ENCODE data around the gene CCDC38.

Gene CCDC38
- total RNA-seq: 0 to 0.63 (median 0.23) reads per million in 9 experiments

GRCh38 chr12:95942524-95943329 lies at the start of gene CCDC38:
CCDC38 (minus strand) TSS chr12:95942614; CDS start chr12:95936509, 6,105 bp downstream.
- Mint-ChIP-seq H3K4me1 (ENCODE audit: low read depth in 2 of 2) (peaks cover 5 to 6% of the 10 kb centered on the region in 2 donors), H3K9me3 (no peaks in the 10 kb centered on the region), H3K27ac (peak within 1 kb of the TSS; percentile 93), H3K36me3 (ENCODE audit: insufficient read depth) (peaks cover 5% of the 10 kb centered on the region), H3K4me3 (peak within 1 kb of the TSS; percentile 91 to 95), H3K27me3 (no peaks in the 10 kb centered on the region)
- DNase-seq (peak; percentile 70 to 73 (median 73)), ATAC-seq (replicated peaks) (peak; percentile 93)

- Mint-ChIP-seq H3K36me3 (ENCODE audit: insufficient read depth) (peaks cover 3% of the 10 kb centered on the region), H3K4me3 (no peak overlapping the region), H3K9me3 (no peaks in the 10 kb centered on the region), H3K27ac (no peak overlapping the region), H3K4me1 (ENCODE audit: low read depth in 2 of 2) (no peaks in the 10 kb centered on the region), H3K27me3 (peaks cover 0 to 10% of the 10 kb centered on the region in 2 donors)
- no peak for DNase-seq
- no peak for ATAC-seq (replicated peaks)
These were observed 47.7 kb upstream of the CCDC38 start for GRCh38 chr12:95990136-95990535.

DNA sequence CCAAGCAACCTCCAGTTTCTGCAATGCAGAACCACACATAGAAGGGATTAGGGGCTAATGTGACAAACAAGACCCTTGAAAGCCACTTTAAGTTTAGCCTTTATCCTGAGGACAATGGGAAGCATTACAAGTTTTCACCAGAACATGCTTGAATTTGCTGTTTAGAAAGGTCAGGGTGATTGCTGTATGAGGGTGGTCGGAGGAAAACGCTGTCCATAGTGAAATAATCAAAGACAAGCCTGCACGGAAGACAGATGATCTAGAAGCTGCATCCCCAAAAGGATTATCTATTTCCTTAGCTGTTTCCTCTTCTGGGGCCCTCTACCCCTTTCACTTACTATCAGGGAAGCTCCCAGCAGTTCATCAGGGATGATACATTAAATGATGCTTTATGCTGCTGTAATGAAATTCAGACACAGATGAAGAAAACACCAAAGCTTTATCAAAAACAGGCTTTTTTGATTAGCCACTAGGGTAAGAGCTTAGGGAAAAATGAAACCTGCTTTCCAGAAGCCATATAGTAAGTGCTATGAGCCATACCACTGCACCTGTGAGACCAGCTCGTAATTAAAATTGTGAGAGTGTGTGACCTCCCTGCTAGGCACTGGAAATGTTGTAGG lies 47.2 kb upstream of the CCDC38 start:
- Mint-ChIP-seq H3K4me1 (ENCODE audit: low read depth in 2 of 2) (no peaks in the 10 kb centered on the region), H3K27me3 (peaks cover 0 to 10% of the 10 kb centered on the region in 2 donors), H3K4me3 (no peak overlapping the region), H3K27ac (no peak overlapping the region), H3K9me3 (no peaks in the 10 kb centered on the region), H3K36me3 (ENCODE audit: insufficient read depth) (peaks cover 3% of the 10 kb centered on the region)
- ATAC-seq (replicated peaks) (no peak), DNase-seq (no peak)

DNA sequence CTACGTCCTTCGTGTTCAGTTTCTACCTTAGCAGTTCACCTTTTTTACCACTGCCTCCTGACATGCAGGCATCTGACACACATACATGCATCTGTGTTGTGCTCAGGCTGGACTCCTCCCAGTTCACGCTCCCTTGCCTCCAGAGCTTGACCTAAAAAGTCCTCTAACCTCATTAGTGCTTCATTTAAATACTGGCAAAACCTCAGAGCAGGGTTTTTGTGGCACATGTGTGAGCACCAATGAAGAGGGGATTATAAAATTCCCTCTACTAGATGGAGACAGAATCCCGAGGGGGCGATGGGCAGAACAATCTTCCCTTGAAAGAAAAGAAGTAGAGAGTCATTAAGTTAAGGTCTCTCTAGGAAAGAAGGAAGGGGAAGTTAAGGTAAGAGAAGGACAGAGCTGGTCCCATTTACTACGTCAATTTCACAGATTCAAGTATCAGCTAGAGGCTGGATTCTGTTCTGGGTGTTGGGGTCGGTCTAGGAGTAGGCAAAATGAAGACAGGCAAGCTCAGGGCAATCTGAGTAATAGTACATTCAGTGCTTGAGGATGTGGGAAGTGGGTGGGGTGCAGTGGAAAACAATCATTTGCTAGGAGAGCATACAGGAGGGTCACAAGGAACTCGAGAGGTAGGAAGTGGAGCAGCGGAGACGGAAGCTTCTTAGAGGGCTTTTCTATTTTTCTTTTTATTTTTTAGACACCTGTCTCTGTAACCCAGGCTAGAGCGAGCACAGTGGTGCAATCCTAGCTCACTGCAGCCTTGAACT lies 46.3 kb upstream of the CCDC38 start:
- Mint-ChIP-seq H3K36me3 (ENCODE audit: insufficient read depth) (peaks cover 3% of the 10 kb centered on the region), H3K4me1 (ENCODE audit: low read depth in 2 of 2) (no peaks in the 10 kb centered on the region), H3K9me3 (no peaks in the 10 kb centered on the region), H3K27ac (no peak overlapping the region), H3K27me3 (peaks cover 0 to 10% of the 10 kb centered on the region in 2 donors), H3K4me3 (no peak overlapping the region)
- DNase-seq (no peak), ATAC-seq (replicated peaks) (no peak)

- H3K36me3 Mint-ChIP-seq (ENCODE audit: insufficient read depth): peaks cover 3% of the 10 kb centered on the region
- ATAC-seq (replicated peaks) (no peak), DNase-seq (no peak)
- H3K27ac Mint-ChIP-seq: no peak overlapping the region
- H3K27me3 Mint-ChIP-seq: peaks cover 0 to 10% of the 10 kb centered on the region in 2 donors
- H3K9me3 Mint-ChIP-seq: no peaks in the 10 kb centered on the region
- H3K4me1 Mint-ChIP-seq (ENCODE audit: low read depth in 2 of 2): no peaks in the 10 kb centered on the region
- no peak overlapping the region for H3K4me3 Mint-ChIP-seq
These were observed 44.5 kb upstream of the CCDC38 start for GRCh38 chr12:95986635-95987570.

- no peak for DNase-seq
- no peaks in the 10 kb centered on the region for H3K9me3 Mint-ChIP-seq
- H3K27me3 Mint-ChIP-seq: peaks cover 0 to 10% of the 10 kb centered on the region in 2 donors
- no peak overlapping the region for H3K27ac Mint-ChIP-seq
- ATAC-seq (replicated peaks): no peak
- H3K4me1 Mint-ChIP-seq (ENCODE audit: low read depth in 2 of 2): no peaks in the 10 kb centered on the region
- H3K4me3 Mint-ChIP-seq: no peak overlapping the region
- H3K36me3 Mint-ChIP-seq (ENCODE audit: insufficient read depth): no peaks in the 10 kb centered on the region
These were observed 42.3 kb upstream of the CCDC38 start for GRCh38 chr12:95984682-95985081.

DNA sequence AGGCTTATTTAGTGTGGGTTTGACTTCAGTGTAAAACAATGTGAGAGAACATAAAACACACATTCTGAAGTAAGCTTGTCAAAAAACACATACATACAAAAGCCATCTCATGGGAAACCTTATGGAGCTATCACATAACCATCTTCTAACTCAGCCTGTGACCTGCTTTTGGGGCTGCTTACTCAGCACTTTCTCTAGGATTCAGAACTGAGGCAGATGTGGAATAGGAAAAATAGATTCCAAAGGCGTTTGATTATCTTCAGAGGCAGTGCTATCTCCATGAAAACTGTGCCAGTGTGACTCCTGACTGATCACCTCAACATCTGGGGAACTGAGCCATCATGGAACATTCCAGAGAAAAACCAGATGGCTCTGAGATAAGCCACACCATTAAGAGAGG lies 40.2 kb upstream of the CCDC38 start:
- Mint-ChIP-seq H3K27ac (no peak overlapping the region), H3K27me3 (no peaks in the 10 kb centered on the region), H3K9me3 (no peaks in the 10 kb centered on the region), H3K4me1 (ENCODE audit: low read depth in 2 of 2) (no peaks in the 10 kb centered on the region), H3K4me3 (no peak overlapping the region), H3K36me3 (ENCODE audit: insufficient read depth) (no peaks in the 10 kb centered on the region)
- DNase-seq: no peak
- no peak for ATAC-seq (replicated peaks)

GRCh38 chr12:95980437-95980836 lies 38.0 kb upstream of the CCDC38 start:
- Mint-ChIP-seq H3K4me3 (no peak overlapping the region), H3K36me3 (ENCODE audit: insufficient read depth) (no peaks in the 10 kb centered on the region), H3K27me3 (no peaks in the 10 kb centered on the region), H3K9me3 (no peaks in the 10 kb centered on the region), H3K4me1 (ENCODE audit: low read depth in 2 of 2) (no peaks in the 10 kb centered on the region), H3K27ac (no peak overlapping the region)
- ATAC-seq (replicated peaks) (no peak), DNase-seq (no peak)

DNA sequence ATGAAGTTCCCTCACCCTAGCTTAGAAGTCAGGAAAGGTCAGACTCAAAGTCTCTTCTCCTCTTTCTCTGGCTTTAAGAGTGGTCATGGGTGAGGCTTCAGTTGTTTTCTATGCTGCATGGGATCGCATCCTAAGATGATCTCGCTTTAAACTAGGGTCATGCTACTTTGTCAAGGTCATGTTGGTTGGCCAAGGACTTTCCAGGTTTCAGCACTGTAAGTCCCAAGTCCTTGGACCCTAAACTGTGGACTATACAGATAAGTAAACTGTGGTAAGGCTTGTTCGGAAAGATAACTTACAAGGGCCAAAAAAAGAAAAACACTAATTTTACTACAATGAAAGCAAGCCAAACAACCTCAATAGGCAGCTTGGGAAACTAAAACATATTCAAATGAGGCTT lies 36.4 kb upstream of the CCDC38 start:
- DNase-seq: no peak
- no peak overlapping the region for H3K27ac Mint-ChIP-seq
- no peak for ATAC-seq (replicated peaks)
- H3K9me3 Mint-ChIP-seq: no peaks in the 10 kb centered on the region
- no peak overlapping the region for H3K4me3 Mint-ChIP-seq
- no peaks in the 10 kb centered on the region for H3K27me3 Mint-ChIP-seq
- H3K4me1 Mint-ChIP-seq (ENCODE audit: low read depth in 2 of 2): no peaks in the 10 kb centered on the region
- no peaks in the 10 kb centered on the region for H3K36me3 Mint-ChIP-seq (ENCODE audit: insufficient read depth)

DNA sequence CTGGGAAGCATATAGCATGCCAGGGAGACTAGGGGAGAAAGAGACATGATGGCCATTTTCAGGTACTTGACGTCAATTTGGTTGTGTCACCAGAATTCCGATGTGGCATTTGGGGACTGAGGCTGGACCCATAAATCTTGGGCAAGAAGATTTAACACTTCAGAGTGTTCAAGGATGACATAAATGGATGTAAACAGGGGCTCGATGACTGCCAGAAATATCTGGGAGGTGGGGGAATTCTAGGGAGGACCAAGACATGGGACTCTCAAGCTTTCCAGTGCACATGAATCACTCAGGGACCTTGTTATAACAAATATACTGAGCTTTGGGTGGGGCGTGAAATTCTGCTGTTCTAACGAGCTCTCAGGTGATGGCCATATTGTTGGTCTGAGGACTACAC lies 35.9 kb upstream of the CCDC38 start:
- no peak for ATAC-seq (replicated peaks)
- no peaks in the 10 kb centered on the region for H3K27me3 Mint-ChIP-seq
- H3K4me3 Mint-ChIP-seq: no peak overlapping the region
- no peaks in the 10 kb centered on the region for H3K36me3 Mint-ChIP-seq (ENCODE audit: insufficient read depth)
- H3K4me1 Mint-ChIP-seq (ENCODE audit: low read depth in 2 of 2): no peaks in the 10 kb centered on the region
- no peak overlapping the region for H3K27ac Mint-ChIP-seq
- DNase-seq: no peak
- H3K9me3 Mint-ChIP-seq: no peaks in the 10 kb centered on the region

DNA sequence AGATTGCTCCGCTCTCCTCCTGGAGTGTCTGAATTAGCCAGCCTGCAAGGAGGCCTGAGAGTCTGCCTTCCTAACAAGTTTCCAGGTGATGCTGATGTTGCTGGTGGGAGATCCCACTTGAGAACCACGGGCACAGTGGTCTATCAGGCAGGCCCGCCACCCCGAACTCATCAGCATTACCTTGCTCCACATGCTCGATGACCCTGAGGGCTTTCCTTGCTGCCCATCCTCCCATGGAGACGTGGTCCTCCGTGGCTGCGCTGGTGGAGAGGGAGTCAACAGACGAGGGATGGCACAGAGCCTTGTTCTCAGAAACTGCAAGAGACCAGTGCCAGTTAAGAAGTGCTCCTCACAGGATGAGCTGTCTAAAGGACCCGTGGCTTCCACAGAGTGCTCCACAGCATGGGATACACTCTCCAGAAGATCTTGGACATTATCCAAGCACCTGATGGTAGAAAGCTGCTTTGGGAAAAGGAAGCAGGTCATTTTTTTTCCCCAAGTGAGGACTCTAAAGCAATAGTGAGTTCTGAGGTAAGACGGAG lies 35.4 kb upstream of the CCDC38 start:
- Mint-ChIP-seq H3K9me3 (no peaks in the 10 kb centered on the region), H3K27ac (no peak overlapping the region), H3K4me1 (ENCODE audit: low read depth in 2 of 2) (no peaks in the 10 kb centered on the region), H3K27me3 (no peaks in the 10 kb centered on the region), H3K4me3 (no peak overlapping the region), H3K36me3 (ENCODE audit: insufficient read depth) (no peaks in the 10 kb centered on the region)
- ATAC-seq (replicated peaks) (no peak), DNase-seq (no peak)

- no peak for DNase-seq
- Mint-ChIP-seq H3K27me3 (no peaks in the 10 kb centered on the region), H3K4me1 (ENCODE audit: low read depth in 2 of 2) (no peaks in the 10 kb centered on the region), H3K36me3 (ENCODE audit: insufficient read depth) (no peaks in the 10 kb centered on the region), H3K4me3 (no peak overlapping the region), H3K9me3 (no peaks in the 10 kb centered on the region), H3K27ac (no peak overlapping the region)
- no peak for ATAC-seq (replicated peaks)
These were observed 34.0 kb upstream of the CCDC38 start for GRCh38 chr12:95976416-95976832.

DNA sequence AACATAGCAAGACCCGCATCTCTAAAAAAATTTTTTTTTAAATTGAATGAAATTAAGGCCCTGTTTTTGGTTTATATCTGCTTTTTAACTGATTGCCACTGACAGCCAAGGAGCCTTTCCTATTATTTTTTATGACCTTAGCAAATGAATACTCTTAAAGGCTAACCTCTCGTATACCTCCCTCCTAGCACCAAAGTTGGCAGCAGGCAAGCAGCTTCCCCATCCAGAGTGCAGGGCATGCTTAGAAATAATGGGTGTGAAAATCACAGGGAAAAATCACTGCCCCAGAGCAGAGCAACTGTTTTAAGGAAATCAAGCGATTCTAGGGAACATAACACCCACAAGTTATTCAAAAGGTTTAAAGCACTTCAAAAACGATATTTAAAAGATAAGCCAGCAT lies 33.1 kb upstream of the CCDC38 start:
- no peaks in the 10 kb centered on the region for H3K4me1 Mint-ChIP-seq (ENCODE audit: low read depth in 2 of 2)
- no peak for DNase-seq
- no peaks in the 10 kb centered on the region for H3K36me3 Mint-ChIP-seq (ENCODE audit: insufficient read depth)
- no peak overlapping the region for H3K4me3 Mint-ChIP-seq
- no peak for ATAC-seq (replicated peaks)
- no peak overlapping the region for H3K27ac Mint-ChIP-seq
- no peaks in the 10 kb centered on the region for H3K27me3 Mint-ChIP-seq
- no peaks in the 10 kb centered on the region for H3K9me3 Mint-ChIP-seq
